GM18873 (cell line): ENCODE results near the gene BAHD1.
A peak's percentile ranks its signal among the peaks of the same experiment; 100 is the strongest.

ENCODE experiments used
- ATAC-seq: cut with Tn5 transposase; IDR thresholded peaks from one replicate; pipeline ENCODE4 v1.9.1; 2021; ENCODE audit warnings: mild to moderate bottlenecking, moderate library complexity, moderate number of reproducible peaks; ENCODE audit not compliant: unreplicated experiment, low FRiP score

The BAHD1 gene

DNA sequence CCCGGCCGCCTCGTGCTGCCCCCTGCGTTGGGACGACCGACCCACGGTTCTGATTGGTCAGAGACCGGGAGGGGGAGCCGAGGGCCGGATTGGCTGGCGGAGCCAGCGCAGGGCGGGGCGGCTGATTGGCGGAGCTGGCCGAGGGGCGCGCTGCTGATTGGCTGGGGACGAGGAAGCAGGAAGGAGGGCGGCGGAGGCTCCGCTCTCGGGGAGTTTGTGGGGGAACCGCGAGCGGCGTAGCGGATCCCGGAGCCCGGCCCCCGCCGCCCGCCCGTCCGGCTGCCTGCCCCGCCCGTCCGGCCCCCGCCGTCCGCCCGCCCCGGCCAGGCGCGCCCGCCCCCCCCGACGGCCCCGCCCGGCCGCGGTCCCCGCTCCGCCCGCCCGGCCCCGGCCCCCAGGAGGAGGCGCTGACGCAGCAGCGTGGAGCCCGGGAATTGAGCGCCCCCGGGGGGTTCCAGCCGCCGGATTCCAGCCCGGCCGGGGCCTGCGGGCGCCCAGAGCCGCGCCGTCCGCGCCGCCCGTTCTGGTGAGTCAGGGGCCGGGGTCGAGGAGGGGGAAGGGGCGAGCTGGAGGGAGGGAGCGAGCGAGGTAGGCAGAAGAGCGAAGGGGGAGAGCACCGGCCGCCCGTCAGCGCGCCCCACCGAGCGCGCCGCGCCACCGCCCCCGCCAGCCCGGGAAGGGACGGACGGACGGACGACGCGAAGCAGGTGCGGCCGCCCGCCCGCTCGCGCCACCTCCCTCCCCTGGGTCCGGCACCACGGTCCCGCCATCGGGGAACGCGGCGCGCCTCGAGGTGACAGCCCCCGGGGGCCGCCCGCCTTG, at the start of gene BAHD1:
Gene BAHD1 (plus strand): TSS at position 211 of the 822 bp plus-strand sequence. CDS start 17,512 bp downstream, outside the sequence.
- ATAC-seq: peak; percentile 85

DNA sequence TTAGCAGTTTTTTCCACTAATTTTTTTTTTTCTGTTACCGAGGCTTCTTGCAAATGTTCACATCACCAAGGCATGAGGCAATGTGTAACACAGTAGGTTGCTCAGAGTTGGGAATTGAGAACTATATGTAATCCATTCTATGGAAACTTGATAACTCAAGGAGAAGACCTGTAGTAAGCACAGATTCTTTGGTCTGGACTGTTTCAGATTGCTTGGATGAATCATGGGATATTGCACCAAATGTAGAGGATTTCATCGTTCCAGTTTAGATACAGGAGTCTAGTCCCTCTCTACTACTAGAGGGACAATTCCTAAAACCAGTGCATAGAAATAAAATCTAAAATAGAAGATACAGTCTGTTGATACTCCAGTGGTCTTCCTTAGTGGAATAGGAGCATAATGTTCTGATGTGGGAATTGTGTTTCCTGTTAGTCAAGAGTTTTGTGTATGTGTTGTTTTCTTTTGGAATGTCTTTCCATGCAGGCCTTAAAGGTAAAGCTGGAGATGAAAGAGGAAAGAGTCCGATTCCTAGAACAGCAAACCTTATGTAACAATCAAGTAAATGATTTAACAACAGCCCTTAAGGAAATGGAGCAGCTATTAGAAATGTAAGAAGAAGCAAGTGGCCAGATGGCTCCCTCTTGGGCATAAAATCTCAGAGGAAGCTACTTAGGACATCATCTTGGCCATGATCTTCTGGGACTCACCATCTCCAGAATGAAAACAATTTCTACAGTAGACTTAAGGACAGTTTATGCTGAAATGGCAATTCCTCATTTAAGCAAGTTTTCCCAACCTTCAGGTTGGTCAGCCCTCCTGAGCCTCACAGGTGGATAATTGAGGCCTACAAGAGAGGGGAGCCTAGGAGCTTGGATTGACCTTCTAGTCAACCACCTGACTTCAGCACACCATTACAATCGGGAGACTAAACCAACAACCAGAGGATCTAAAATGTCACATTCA, 47.5 kb upstream of the BAHD1 start:
- ATAC-seq: no peak

DNA sequence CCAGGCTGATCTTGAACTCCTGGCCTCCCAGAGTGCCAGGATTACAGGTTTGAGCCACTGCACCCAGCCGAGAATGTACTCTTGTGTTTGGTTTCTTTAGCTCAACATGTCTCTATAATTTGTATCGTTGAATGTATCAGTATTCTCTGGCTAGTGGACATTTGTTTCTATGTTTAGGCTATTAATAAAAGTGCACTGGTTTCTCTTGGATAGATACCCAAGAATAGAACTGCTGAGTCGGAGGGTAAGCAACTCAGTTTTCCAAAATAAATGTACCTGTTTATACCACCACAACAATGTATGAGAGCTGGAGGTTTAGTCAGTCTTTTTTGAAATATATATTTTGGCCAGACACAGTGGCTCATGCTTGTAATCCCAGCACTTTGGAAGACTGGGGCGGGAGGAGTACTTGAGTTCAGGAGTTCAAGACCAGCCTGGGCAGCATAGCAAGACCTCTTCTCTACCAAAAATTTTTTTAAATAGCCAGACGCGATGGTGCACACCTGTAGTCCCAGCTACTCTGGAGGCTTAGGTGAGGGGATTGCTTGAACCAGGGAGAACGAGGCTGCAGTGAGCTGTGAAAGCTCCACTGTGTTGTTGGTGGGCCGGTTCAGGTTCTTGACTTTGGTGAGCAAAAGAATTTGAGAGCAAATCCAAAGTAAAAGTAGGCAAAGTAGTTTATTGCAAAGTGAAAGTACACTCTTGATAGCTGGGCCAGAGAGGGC, 42.9 kb upstream of the BAHD1 start:
- ATAC-seq: no peak

DNA sequence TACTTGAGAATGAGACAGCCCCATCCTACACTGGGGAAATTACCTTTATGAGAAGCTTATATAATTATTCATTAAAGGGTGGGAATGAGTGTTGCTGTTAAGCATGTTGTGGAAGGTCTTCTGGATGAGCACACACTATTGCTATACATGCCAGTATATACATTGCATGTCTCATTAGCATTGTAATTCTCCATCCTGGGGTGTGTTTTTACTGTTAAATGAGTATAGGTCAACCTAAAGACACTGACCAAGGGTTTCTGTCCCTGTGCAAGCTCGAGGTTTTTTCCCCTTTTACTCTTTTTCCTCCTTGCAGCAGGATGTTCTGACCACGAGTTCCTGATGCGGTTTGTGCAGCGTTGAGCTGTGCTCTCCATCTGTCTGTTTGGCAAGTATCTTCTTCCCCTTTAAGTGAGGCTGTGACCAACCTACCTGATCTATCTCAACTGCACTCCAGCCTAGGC, 42.3 kb upstream of the BAHD1 start:
- ATAC-seq: peak; percentile 80

DNA sequence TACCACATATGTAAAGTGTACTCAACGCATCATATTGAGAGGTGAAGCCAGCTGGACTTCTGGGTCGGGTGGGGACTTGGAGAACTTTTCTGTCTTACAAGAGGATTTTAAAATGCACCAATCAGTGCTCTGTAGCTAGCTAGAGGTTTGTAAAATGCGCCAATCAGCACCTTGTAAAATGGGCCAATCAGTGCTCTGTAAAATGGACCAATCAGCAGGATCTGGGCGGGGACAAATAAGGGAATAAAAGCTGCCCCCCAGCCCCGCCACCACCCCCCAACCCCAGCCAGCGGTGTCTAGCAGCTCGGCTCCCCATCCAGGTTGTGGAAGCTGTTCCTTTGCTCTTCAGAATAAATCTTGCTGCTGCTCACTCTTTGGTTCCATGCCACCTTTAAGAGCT, 41.4 kb upstream of the BAHD1 start:
- no peak for ATAC-seq

DNA sequence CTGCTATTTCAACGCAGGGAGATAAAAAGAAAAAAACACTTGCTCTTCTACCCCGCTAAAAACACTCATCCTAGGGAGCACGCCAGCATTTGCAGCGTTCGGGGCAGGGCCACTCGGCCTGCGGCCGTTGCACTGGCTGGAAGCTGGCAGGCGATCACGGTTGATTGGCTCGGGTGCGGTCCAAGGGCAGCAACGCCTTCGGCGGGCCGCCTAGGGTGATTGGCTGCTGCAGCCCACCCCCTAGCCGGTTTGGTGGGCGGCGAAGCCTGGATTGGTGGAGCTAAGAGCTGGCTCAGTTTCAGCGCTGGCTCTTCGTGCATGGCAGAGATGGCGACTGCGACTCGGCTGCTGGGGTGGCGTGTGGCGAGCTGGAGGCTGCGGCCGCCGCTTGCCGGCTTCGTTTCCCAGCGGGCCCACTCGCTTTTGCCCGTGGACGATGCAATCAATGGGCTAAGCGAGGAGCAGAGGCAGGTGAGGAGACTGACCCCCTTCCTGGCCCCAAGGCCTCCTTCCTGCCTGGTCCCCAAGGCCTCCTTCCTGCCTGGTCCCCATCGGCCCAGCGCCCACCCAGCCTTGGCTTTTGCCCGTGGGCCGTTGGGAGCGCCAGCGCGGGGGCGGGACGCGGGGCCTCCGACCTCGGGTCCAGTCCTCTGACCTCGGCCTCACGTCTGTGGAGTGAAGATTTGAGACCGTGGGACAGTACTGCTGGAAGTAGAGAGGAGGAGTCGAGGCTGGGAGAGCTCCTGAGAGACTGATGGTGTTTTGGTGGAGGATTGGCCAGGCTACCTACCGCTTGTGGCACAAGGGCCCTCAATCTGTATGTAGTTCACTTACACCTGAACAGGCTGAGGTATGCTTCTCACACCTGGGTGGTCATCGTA, 35.0 kb upstream of the BAHD1 start, which contains the start of gene IVD:
Gene IVD (plus strand): TSS at position 295 of the 881 bp plus-strand sequence. CDS start 33 bp downstream, at position 328.
- peak; percentile 73 for ATAC-seq

DNA sequence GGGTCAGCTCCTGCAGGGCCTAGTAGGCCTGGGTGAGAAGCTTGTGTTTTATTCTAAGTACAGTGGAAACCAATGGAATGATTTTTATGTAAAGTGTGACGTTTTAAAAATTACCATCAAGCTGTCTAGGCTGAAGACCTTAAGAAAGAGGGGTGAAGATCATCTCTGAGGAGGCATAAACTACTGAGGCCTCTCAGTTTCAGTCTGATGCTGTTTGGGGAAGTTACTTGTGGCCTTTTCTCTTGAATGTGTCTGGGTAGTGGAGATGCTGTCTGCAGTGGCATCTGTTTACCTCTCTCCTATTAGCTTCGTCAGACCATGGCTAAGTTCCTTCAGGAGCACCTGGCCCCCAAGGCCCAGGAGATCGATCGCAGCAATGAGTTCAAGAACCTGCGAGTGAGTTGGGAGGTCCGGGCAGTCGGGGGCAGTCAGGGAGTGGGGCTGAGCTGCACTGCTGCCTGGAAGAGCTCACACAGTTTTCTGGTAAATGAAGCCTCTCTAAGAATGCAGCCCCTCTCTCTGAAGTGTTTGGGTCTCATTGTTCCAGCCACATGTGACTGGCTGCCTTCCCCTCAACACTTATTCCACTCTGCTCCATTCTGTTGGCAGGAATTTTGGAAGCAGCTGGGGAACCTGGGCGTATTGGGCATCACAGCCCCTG, 33.3 kb upstream of the BAHD1 start:
- no peak for ATAC-seq

DNA sequence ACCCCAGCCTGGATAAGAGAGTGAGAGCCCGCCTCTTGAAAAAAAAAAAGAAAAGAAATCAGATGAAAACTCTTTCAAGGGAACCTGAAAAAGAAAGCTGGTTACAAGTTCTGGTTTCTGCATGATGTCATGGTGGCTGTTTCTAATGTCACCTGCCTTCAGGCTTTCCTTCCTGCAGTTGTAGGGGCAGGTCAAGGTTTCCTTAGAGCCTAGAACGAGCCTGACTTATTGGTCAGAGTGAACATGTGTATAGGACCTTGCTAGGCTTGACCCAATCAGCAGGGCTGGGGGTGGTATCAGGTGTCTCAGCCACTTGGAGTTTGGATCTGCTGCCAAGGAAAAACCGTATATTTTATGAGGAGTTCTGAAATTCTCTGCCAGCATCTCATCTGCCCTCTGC, 31.4 kb upstream of the BAHD1 start:
- ATAC-seq: no peak

DNA sequence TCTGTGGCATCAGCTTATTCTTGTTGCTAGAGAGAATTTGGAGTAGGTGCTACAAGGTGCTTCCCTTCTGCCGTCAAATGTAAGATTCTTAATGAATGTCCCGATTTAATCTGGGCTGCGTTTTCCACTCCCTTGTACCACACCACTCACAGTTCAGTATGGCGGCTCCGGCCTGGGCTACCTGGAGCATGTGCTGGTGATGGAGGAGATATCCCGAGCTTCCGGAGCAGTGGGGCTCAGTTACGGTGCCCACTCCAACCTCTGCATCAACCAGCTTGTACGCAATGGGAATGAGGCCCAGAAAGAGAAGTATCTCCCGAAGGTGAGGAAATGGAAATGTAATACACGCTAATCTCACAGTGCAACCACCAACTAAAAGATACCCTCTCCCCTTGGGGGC, 30.3 kb upstream of the BAHD1 start:
- no peak for ATAC-seq

DNA sequence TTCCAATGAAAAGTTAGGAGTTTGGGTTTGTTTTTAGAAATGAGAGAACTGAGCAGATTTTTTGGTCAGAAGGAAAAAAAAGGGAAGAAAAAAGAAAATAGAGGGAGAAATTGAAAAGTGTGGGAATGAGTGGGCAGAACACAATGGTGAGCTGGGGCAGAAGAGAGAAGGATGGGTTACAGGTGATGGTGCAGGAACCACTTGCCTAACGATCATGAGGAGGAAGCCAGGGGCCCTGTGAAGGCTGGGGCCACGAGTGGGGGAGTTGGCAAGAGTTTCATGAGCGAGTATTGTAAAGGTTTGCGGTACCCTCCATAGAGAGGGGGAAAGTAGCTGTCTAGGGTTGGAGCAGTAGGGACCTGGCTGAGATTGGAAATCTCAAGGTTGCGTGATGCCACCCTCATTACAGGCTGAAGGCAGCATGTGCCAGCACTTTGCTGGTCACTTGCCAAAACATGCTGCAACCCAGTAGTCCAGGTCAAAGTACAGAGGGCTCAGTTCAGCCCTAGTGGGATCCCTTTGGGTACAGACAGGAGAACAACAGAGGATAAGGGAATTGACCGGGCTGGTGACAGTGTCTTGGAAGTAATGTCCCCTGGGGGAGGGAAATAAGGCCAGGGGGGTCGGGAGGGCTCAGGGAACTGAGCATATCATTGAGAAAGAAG, 28.5 kb upstream of the BAHD1 start:
- ATAC-seq: no peak

DNA sequence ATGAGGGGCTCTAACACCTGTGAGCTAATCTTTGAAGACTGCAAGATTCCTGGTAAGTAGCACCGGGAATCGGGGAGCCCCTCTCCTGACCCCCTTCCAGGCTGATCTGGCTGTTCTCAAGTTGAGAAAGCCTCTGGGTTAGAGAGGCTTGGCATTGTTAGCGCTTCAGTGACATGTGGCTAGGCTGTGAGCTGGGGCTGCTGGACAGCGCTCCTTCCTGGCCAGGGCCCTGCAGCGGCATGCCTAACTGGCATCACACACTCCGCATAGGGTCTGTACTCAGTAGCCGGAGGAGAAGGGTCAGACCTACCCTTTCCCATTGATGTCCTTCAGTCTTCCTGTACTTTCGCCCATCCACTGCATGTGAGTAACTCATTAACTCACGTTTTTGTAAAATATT, 27.7 kb upstream of the BAHD1 start:
- ATAC-seq: no peak

DNA sequence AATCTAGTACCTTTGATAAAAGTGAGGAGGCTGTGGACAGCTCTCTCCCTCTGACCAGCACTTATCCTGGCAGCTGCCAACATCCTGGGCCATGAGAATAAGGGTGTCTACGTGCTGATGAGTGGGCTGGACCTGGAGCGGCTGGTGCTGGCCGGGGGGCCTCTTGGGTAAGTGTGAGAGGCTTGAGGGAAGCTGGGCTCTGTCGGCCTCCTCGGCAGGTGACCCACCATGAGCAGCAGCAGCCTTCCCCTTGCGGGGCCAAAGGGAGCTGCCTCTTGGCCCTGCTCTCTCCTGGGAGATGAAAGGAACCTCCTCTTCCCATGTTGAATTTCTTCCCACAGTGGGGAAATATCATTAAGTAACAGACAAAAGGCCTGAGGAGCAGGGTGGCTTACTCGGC, 25.9 kb upstream of the BAHD1 start:
- ATAC-seq: no peak

DNA sequence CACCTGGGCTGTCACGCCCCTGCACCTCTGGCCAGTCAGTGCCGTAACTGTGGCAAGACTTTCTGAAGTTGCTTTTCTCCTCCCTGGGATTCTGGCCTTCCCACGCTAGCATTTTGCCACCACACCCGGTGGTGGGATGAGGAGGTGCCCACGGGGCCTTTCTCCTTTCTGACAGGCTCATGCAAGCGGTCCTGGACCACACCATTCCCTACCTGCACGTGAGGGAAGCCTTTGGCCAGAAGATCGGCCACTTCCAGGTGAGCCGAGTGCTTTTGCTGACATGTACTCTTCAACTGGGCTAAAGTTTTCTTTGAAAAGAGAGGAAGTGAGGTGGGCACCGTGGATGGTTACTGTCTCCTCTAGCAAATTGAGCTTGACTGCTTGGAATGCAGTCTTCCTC, 25.5 kb upstream of the BAHD1 start:
- ATAC-seq: no peak

DNA sequence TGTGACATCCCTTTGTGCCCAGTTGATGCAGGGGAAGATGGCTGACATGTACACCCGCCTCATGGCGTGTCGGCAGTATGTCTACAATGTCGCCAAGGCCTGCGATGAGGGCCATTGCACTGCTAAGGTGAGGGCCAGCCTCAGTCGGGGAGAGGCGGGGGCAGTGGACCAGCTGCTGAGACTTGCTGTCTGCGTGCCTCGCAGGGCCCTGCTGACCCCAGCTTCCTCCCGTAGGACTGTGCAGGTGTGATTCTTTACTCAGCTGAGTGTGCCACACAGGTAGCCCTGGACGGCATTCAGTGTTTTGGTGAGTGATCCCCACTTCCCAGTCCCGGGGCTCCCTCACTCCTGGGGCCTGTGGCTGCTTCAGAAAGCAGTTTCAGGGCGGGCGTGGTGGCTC, 24.7 kb upstream of the BAHD1 start:
- no peak for ATAC-seq

DNA sequence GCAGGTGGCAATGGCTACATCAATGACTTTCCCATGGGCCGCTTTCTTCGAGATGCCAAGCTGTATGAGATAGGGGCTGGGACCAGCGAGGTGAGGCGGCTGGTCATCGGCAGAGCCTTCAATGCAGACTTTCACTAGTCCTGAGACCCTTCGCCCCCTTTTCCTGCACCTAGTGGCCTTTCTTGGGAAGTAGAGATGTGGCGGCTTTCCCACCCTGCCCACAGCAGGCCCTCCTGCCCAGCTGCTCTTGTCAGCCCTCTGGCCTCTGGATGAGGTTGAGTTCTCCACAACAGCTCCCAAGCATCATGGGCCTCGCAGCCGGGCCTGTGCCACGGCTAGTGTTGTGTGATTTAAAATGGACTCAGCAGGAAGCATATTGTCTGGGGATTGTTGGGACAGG, 22.6 kb upstream of the BAHD1 start:
- ATAC-seq: no peak

DNA sequence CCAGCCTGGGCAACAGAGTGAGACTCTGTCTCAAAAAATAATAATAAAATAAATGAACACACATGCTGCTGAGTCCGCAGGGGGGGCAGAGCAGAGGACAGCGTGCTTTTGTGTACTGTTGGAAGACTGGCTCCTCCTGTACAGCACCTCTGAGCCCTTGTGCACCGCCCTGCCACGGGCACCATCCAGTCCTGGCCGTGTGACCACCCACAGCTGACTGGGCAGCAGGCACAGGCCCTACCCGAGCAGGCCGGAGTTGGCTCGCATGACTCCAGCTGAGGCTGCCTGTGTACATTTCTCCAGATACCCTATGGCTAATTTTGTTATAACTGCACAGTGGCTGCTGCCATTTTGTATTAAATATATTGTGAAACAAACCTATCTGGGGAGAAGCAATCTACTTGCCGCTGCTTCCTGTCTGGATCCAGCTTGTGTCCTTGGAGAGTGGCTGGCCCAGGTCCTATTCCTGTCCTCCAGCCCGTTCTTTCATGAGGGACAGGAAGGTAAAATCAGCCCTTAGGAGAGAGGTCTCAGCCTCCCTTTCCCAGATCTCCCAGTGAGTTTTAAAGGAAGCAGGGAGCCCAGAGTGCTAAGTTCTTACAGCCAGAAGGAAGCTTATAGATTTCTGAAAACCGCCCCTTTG, 20.6 kb upstream of the BAHD1 start:
- ATAC-seq: no peak

DNA sequence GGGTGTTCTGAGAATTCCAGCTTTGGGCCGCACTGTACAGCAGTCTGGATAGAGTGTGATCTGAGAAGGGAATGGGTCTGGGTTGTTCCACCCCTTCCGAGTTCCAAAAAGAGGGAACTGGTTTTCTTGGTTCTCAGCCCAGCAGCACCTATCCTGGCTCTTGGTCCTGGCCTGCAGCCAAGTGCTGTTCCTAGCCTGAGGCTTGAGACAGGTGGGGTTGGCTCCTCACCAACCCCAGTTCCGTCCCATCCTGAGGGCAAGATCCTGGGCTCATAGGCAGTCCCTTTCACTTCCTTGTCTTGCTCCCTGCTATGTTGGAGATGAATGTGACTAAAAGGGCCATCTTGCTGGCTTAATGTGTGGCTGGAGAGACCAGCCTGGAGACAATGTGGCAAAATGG, 20.0 kb upstream of the BAHD1 start:
- no peak for ATAC-seq
